GM18520 (cell line): ENCODE measurements around the gene EEF1AKMT1.
"Not testable (repeated sequence)": the region's sequence is repeated elsewhere in the genome, so short reads cannot be mapped to it uniquely, and the experiment has no call there.

Experiments used
- ATAC-seq: cut with Tn5 transposase; IDR thresholded peaks from one replicate; pipeline ENCODE4 v1.9.1; 2021; ENCODE audit not compliant: unreplicated experiment

The EEF1AKMT1 gene

GRCh38 chr13:20779405-20779804, 5.6 kb upstream of the EEF1AKMT1 start:
- no peak for ATAC-seq

- ATAC-seq = no peak
Observed at GRCh38 chr13:20778311-20778710, 4.5 kb upstream of the EEF1AKMT1 start.

GRCh38 chr13:20776751-20777150, 3.0 kb upstream of the EEF1AKMT1 start:
- ATAC-seq = no peak

- ATAC-seq = no peak
Observed at GRCh38 chr13:20775961-20776360, 2.2 kb upstream of the EEF1AKMT1 start.

- no peak for ATAC-seq
Observed at GRCh38 chr13:20774746-20775145, 985 bp upstream of the EEF1AKMT1 start.

GRCh38 chr13:20772401-20773131, 1.2 kb downstream of the EEF1AKMT1 start:
- ATAC-seq = no peak

- ATAC-seq = no peak
Observed at GRCh38 chr13:20769834-20770233, 3.9 kb downstream of the EEF1AKMT1 start.

GRCh38 chr13:20769091-20769490, 4.7 kb downstream of the EEF1AKMT1 start:
- no peak for ATAC-seq

- no peak for ATAC-seq
Observed at GRCh38 chr13:20767309-20767943, 6.3 kb downstream of the EEF1AKMT1 start.

GRCh38 chr13:20760872-20761271, 12.9 kb downstream of the EEF1AKMT1 start:
- ATAC-seq = no peak

- ATAC-seq = no peak
Observed at GRCh38 chr13:20754009-20754408, 19.8 kb downstream of the EEF1AKMT1 start.

- no peak for ATAC-seq
Observed at GRCh38 chr13:20749377-20749776, 24.4 kb downstream of the EEF1AKMT1 start.

GRCh38 chr13:20743830-20744404, 29.8 kb downstream of the EEF1AKMT1 start:
- ATAC-seq = not testable (repeated sequence)

- no peak for ATAC-seq
Observed at GRCh38 chr13:20740021-20740420, 33.7 kb downstream of the EEF1AKMT1 start.

GRCh38 chr13:20738616-20739015, 35.1 kb downstream of the EEF1AKMT1 start:
- ATAC-seq = no peak

GRCh38 chr13:20729633-20730585, 43.9 kb downstream of the EEF1AKMT1 start:
- ATAC-seq = no peak

- no peak for ATAC-seq
Observed at GRCh38 chr13:20728579-20729311, 45.0 kb downstream of the EEF1AKMT1 start.

GRCh38 chr13:20727856-20728255, 45.9 kb downstream of the EEF1AKMT1 start:
- ATAC-seq = no peak

- ATAC-seq = no peak
Observed at GRCh38 chr13:20721454-20722357, 52.1 kb downstream of the EEF1AKMT1 start.
